Left ventricle myocardium inferior (tissue), 1 donor: ENCODE data around the gene ZACN. TPM values are rescaled to one million over a fixed set of nuclear protein-coding genes. Genes with fewer than 3 reads are reported as not detected.

Source experiments
- DNase-seq: peaks from one replicate; pipeline ENCODE4 v3.0.0-alpha.2; 2020
- H3K27ac ChIP-seq: fragments of 200-600 bp; replicated peaks from 2 replicates; pipeline ENCODE4 v1.8.0; 2021
- H3K27me3 ChIP-seq: fragments of 200-600 bp; 2 replicates; pipeline ENCODE4 v1.8.0; 2021; ENCODE audit warnings: low read depth
- H3K36me3 ChIP-seq: fragments of 200-600 bp; 2 replicates; pipeline ENCODE4 v1.8.0; 2021
- H3K4me1 ChIP-seq: fragments of 200-600 bp; 2 replicates; pipeline ENCODE4 v1.8.0; 2021
- H3K4me3 ChIP-seq: fragments of 200-600 bp; 2 replicates; pipeline ENCODE4 v1.8.0; 2021; ENCODE audit warnings: mild to moderate bottlenecking, moderate library complexity
- H3K9me3 ChIP-seq: fragments of 200-600 bp; replicated peaks from 2 replicates; pipeline ENCODE4 v1.8.0; 2021
- intact Hi-C: fragments of 100-400 bp; cut with micrococcal nuclease; formaldehyde crosslinking; loops from one replicate; pipeline ENCODE4 v1.11.0; 2022
- total RNA-seq: library from RNA; stranded (reverse); fragmentation: NEBNext Ultra II Directional; extraction: Animal tissue kit (Norgen Biotek cat#: 25700); gene quantifications from one replicate; pipeline ENCODE4 v1.2.1, GENCODE V29; 2021
- TF ChIP-seq, protein P1 (sequence below): fragments of 200-600 bp; IDR thresholded peaks from 2 replicates; pipeline ENCODE4 v1.8.0; 2021; ENCODE audit warnings: antibody characterized with exemption, mild to moderate bottlenecking, borderline replicate concordance
- donor health status: DM: no; HTN: yes; CAD: no; lungs with severe emphysema.

ZACN gene
- total RNA-seq, 1 donor from 2014 or later = not detected

- no peak for DNase-seq
- no peak overlapping the region for H3K27ac ChIP-seq
- peaks cover 9% of the 10 kb centered on the region for H3K4me1 ChIP-seq
- TF ChIP-seq, protein P1, sequence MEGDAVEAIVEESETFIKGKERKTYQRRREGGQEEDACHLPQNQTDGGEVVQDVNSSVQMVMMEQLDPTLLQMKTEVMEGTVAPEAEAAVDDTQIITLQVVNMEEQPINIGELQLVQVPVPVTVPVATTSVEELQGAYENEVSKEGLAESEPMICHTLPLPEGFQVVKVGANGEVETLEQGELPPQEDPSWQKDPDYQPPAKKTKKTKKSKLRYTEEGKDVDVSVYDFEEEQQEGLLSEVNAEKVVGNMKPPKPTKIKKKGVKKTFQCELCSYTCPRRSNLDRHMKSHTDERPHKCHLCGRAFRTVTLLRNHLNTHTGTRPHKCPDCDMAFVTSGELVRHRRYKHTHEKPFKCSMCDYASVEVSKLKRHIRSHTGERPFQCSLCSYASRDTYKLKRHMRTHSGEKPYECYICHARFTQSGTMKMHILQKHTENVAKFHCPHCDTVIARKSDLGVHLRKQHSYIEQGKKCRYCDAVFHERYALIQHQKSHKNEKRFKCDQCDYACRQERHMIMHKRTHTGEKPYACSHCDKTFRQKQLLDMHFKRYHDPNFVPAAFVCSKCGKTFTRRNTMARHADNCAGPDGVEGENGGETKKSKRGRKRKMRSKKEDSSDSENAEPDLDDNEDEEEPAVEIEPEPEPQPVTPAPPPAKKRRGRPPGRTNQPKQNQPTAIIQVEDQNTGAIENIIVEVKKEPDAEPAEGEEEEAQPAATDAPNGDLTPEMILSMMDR = no peak
- intact Hi-C loops = no loop called here
- H3K36me3 ChIP-seq = peaks cover 98% of the 10 kb centered on the region
- H3K27me3 ChIP-seq = no peaks in the 10 kb centered on the region
- H3K9me3 ChIP-seq = no peaks in the 10 kb centered on the region
- no peak overlapping the region for H3K4me3 ChIP-seq
Measured at GRCh38 chr17:76091526-76092286, 12.7 kb downstream of the ZACN start.

DNA sequence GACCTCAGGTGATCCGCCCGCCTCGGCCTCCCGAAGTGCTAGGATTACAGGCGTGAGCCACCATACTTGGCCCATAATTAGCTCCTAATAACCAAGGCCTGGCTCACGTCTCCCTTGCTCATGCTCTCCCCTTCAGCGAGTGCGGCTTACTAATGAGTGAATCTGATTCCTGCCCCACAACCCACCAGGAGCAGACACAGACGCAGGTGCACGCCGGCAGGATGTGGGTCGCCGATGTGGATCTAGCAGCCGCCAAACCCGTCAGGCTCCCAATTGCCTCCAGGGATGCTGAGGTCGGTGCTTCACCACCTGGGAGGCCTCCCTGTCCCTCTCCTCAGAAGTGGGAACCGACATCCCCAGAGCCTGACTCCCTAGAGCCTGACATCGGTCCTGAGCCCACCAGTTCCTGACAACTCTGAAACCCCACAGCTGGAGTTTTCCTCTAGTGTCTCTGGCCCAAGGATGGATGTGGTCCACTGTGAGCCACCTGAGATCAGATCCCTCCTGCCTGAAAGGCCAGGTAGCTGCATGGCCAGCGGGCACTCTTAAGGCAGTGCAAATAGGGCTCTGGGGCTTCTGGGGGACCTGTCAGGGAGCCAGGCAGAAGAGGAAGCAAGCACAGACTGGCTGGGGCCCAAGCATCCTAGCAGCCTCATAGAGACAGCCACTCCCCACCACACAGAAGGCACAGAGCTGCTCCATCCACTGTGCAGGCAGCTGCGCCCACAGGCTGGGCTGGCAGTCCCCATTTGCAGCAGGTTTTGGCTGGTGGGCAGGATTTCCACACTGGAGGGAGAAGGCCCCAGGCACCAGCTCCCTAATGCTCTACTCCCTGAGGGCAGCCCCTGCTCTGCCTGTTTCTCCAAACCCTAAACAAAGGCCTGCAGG, 13.8 kb downstream of the ZACN start:
- H3K4me1 ChIP-seq = peaks cover 9% of the 10 kb centered on the region
- intact Hi-C loops = no loop called here
- peaks cover 98% of the 10 kb centered on the region for H3K36me3 ChIP-seq
- no peak overlapping the region for H3K4me3 ChIP-seq
- DNase-seq = no peak
- no peak overlapping the region for H3K27ac ChIP-seq
- H3K27me3 ChIP-seq = no peaks in the 10 kb centered on the region
- TF ChIP-seq, protein P1 = no peak
- H3K9me3 ChIP-seq = no peaks in the 10 kb centered on the region

GRCh38 chr17:76094046-76094445, 15.1 kb downstream of the ZACN start:
- Histone ChIP-seq H3K9me3 (no peaks in the 10 kb centered on the region), H3K4me3 (no peak overlapping the region), H3K4me1 (peaks cover 9% of the 10 kb centered on the region), H3K27me3 (no peaks in the 10 kb centered on the region), H3K36me3 (peaks cover 94% of the 10 kb centered on the region), H3K27ac (no peak overlapping the region)
- TF ChIP-seq, protein P1 = no peak
- intact Hi-C loops = no loop called here
- DNase-seq = no peak

- H3K4me1 ChIP-seq = no peaks in the 10 kb centered on the region
- TF ChIP-seq, protein P1 = no peak
- DNase-seq = no peak
- intact Hi-C loops = no loop called here
- H3K27ac ChIP-seq = no peak overlapping the region
- no peak overlapping the region for H3K4me3 ChIP-seq
- peaks cover 94% of the 10 kb centered on the region for H3K36me3 ChIP-seq
- H3K27me3 ChIP-seq = no peaks in the 10 kb centered on the region
- H3K9me3 ChIP-seq = no peaks in the 10 kb centered on the region
Measured at GRCh38 chr17:76095943-76096342, 17.0 kb downstream of the ZACN start.

DNA sequence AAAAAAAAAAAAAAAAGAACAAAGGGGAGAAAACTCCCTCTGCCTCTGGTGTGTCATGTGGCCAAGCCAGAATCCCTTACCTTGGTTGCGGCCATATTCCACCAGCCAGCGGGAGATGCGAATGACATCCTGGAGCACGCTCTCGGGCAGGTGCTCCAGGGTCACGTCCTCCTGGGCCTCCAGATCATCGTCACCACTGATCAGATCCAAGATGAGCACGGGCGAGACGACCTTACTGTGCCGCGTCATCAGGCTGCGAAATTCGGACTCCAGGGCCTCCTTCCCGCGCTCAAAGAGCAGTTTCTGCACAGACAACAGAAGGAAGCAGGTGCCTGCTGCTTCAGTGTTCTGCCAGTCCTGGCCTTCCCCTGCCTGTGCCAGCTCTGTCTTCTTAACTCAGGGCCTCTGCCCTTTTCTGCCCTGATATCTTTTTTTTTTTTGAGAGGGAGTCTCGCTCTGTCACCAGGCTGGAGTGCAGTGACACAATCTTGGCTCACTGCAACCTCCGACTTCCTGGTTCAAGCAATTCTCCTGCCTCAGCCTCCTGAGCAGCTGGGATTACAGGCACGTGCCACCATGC, 18.8 kb downstream of the ZACN start:
- intact Hi-C loops = no loop called here
- H3K4me1 ChIP-seq = peaks cover 14% of the 10 kb centered on the region
- no peak overlapping the region for H3K27ac ChIP-seq
- H3K36me3 ChIP-seq = peaks cover 90% of the 10 kb centered on the region
- H3K9me3 ChIP-seq = no peaks in the 10 kb centered on the region
- H3K4me3 ChIP-seq = no peak overlapping the region
- TF ChIP-seq, protein P1 = no peak
- no peaks in the 10 kb centered on the region for H3K27me3 ChIP-seq
- no peak for DNase-seq
